ENCODE results near the gene TRIM33. TPM values are rescaled to one million over a fixed set of nuclear protein-coding genes. Genes with fewer than 3 reads are reported as not detected.

Gene TRIM33
- total and polyA plus RNA-seq, 2 donors (not counting 3 experiments of a cell fraction or from before 2014, with no cell fraction given): 10.3 to 29.1 TPM

- POLR2A ChIA-PET: no interaction called here
- Histone ChIP-seq H3K9me1 (replicated peaks; ENCODE audit: control insufficient read depth, extremely low read depth, insufficient read depth, low read length) (no peaks in the 10 kb centered on the region), H3K27me3 (ENCODE audit: control insufficient read depth in 2 of 2, insufficient read depth in 2 of 2, low read length in 2 of 2) (no peaks in the 10 kb centered on the region), H3K27ac (ENCODE audit: insufficient read depth, low read depth, low read length) (no peak overlapping the region), H2AFZ (ENCODE audit: low read depth, low read length) (no peak overlapping the region), H3K9ac (replicated peaks; ENCODE audit: extremely low read depth, insufficient read depth, low read length) (no peak overlapping the region), H3K9me3 (replicated peaks; ENCODE audit: control insufficient read depth, insufficient read depth, low read length) (no peaks in the 10 kb centered on the region), H3K79me2 (ENCODE audit: control insufficient read depth, insufficient read depth, low read length) (peaks cover 82% of the 10 kb centered on the region), H3K4me1 (ENCODE audit: control insufficient read depth, extremely low read depth, insufficient read depth, low read length) (no peaks in the 10 kb centered on the region), H3K36me3 (ENCODE audit: control insufficient read depth in 2 of 2, extremely low read depth in 1 of 2, insufficient read depth in 2 of 2, low read length in 2 of 2) (no peaks in the 10 kb centered on the region), H3K4me2 (ENCODE audit: insufficient read depth, low read length) (no peak overlapping the region), H3K4me3 (replicated peaks in 1 of 3; ENCODE audit: insufficient read depth in 1 of 3, low read depth in 1 of 3, low read length in 3 of 3) (no peak overlapping the region), H4K20me1 (replicated peaks; ENCODE audit: control insufficient read depth, extremely low read depth, insufficient read depth, low read length) (peaks cover 12% of the 10 kb centered on the region)
- CTCF ChIA-PET: no interaction called here
- FAIRE-seq: no peak
- TF ChIP-seq MAX (IDR thresholded peaks at IDR 0.05; ENCODE audit: insufficient read depth, insufficient read length) (no peak), MYC (IDR thresholded peaks at IDR 0.05; ENCODE audit: low read depth, low read length) (no peak), POLR2AphosphoS5 (IDR thresholded peaks at IDR 0.05; ENCODE audit: insufficient read depth, low read depth, low read length) (no peak), FOS (IDR thresholded peaks at IDR 0.05; ENCODE audit: borderline replicate concordance, insufficient read depth, low read length) (no peak), GATA2 (IDR thresholded peaks at IDR 0.05; ENCODE audit: insufficient read depth, insufficient read length, low read depth, low read length) (no peak), EZH2 (IDR thresholded peaks at IDR 0.05; ENCODE audit: borderline replicate concordance, low read depth, low read length, severe bottlenecking) (no peak), POLR2A (IDR thresholded peaks at IDR 0.05; ENCODE audit: low read depth, low read length) (no peak), JUN (IDR thresholded peaks at IDR 0.05; ENCODE audit: borderline replicate concordance, insufficient read depth, insufficient read length, low read depth) (no peak)
- TF ChIP-seq, protein P1, sequence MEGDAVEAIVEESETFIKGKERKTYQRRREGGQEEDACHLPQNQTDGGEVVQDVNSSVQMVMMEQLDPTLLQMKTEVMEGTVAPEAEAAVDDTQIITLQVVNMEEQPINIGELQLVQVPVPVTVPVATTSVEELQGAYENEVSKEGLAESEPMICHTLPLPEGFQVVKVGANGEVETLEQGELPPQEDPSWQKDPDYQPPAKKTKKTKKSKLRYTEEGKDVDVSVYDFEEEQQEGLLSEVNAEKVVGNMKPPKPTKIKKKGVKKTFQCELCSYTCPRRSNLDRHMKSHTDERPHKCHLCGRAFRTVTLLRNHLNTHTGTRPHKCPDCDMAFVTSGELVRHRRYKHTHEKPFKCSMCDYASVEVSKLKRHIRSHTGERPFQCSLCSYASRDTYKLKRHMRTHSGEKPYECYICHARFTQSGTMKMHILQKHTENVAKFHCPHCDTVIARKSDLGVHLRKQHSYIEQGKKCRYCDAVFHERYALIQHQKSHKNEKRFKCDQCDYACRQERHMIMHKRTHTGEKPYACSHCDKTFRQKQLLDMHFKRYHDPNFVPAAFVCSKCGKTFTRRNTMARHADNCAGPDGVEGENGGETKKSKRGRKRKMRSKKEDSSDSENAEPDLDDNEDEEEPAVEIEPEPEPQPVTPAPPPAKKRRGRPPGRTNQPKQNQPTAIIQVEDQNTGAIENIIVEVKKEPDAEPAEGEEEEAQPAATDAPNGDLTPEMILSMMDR (IDR thresholded peaks at IDR 0.05; ENCODE audit: extremely low read depth in 1 of 2, insufficient read depth in 1 of 2, low read depth in 1 of 2, low read length in 2 of 2): no peak
- intact Hi-C loops (cut with micrococcal nuclease): no loop called here
- dilution Hi-C loops (cut with MboI; ENCODE audit: extremely low pct_ligation_motif_present, low sequenced_read_pairs): no loop called here
- no peak for DNase-seq (ENCODE audit: low read depth, low spot score)
- no TSS peak for BruUV-seq (replicated peaks)
These were observed 25.7 kb downstream of the TRIM33 start for GRCh38 chr1:114485286-114485685.

All from endothelial cell of umbilical vein (primary cell).